ENCODE data around the gene FTO. TPM values are rescaled to one million over a fixed set of nuclear protein-coding genes. Genes with fewer than 3 reads are reported as not detected.

Gene FTO
- total and polyA plus RNA-seq, 4 donors = 12.2 to 145 (median 57.7) TPM

- no peak overlapping the region for H3K4me3 ChIP-seq
- H3K27me3 ChIP-seq (ENCODE audit: control insufficient read depth in 3 of 3, insufficient read depth in 3 of 3, low read length in 2 of 3) = no peaks in the 10 kb centered on the region
- no peaks in the 10 kb centered on the region for H3K9me3 ChIP-seq (ENCODE audit: control insufficient read depth in 4 of 4, insufficient read depth in 3 of 4, low read length in 3 of 4)
- no peak overlapping the region for H3K9ac ChIP-seq (ENCODE audit: insufficient read depth in 1 of 2, low read length in 2 of 2)
- no peak for TF ChIP-seq CTCF (IDR thresholded peaks at IDR 0.05; ENCODE audit: control extremely low read depth, extremely low read depth)
- no peak overlapping the region for H3K27ac ChIP-seq (ENCODE audit: low read depth in 1 of 2, low read length in 1 of 2)
- 32 to 37% methylated on average over 3 of the region's 3 CpGs for WGBS, 2 donors
- H3K4me1 ChIP-seq (ENCODE audit: control insufficient read depth in 5 of 5, insufficient read depth in 5 of 5, low read length in 5 of 5) = peaks cover 0 to 30% (median 0%) of the 10 kb centered on the region in 5 donors
- ATAC-seq (ENCODE audit: insufficient read depth, low FRiP score) (no peak), DNase-seq (no peak)
- no peaks in the 10 kb centered on the region for H3K36me3 ChIP-seq (ENCODE audit: control insufficient read depth in 4 of 4, insufficient read depth in 4 of 4, low read length in 4 of 4)
Measured at GRCh38 chr16:53744449-53744848, 40.5 kb downstream of the FTO start.

GRCh38 chr16:53745086-53745485 lies 41.1 kb downstream of the FTO start:
- Histone ChIP-seq H3K4me1 (ENCODE audit: control insufficient read depth in 5 of 5, insufficient read depth in 5 of 5, low read length in 5 of 5) (peaks cover 0 to 30% (median 0%) of the 10 kb centered on the region in 5 donors), H3K9ac (ENCODE audit: insufficient read depth in 1 of 2, low read length in 2 of 2) (no peak overlapping the region), H3K27me3 (ENCODE audit: control insufficient read depth in 3 of 3, insufficient read depth in 3 of 3, low read length in 2 of 3) (no peaks in the 10 kb centered on the region), H3K9me3 (ENCODE audit: control insufficient read depth in 4 of 4, insufficient read depth in 3 of 4, low read length in 3 of 4) (no peaks in the 10 kb centered on the region), H3K36me3 (ENCODE audit: control insufficient read depth in 4 of 4, insufficient read depth in 4 of 4, low read length in 4 of 4) (no peaks in the 10 kb centered on the region), H3K4me3 (no peak overlapping the region), H3K27ac (ENCODE audit: low read depth in 1 of 2, low read length in 1 of 2) (no peak overlapping the region)
- ATAC-seq (ENCODE audit: insufficient read depth, low FRiP score) (no peak), DNase-seq (no peak)
- TF ChIP-seq CTCF (IDR thresholded peaks at IDR 0.05; ENCODE audit: control extremely low read depth, extremely low read depth) = no peak
- WGBS, 2 donors = 45 to 52% methylated on average over 3 of the region's 3 CpGs

GRCh38 chr16:53745753-53746266 lies 41.9 kb downstream of the FTO start:
- Histone ChIP-seq H3K9ac (ENCODE audit: insufficient read depth in 1 of 2, low read length in 2 of 2) (no peak overlapping the region), H3K4me3 (no peak overlapping the region), H3K4me1 (ENCODE audit: control insufficient read depth in 5 of 5, insufficient read depth in 5 of 5, low read length in 5 of 5) (peaks cover 0 to 27% (median 0%) of the 10 kb centered on the region in 5 donors), H3K9me3 (ENCODE audit: control insufficient read depth in 4 of 4, insufficient read depth in 3 of 4, low read length in 3 of 4) (no peaks in the 10 kb centered on the region), H3K27ac (ENCODE audit: low read depth in 1 of 2, low read length in 1 of 2) (no peak overlapping the region), H3K36me3 (ENCODE audit: control insufficient read depth in 4 of 4, insufficient read depth in 4 of 4, low read length in 4 of 4) (no peaks in the 10 kb centered on the region), H3K27me3 (ENCODE audit: control insufficient read depth in 3 of 3, insufficient read depth in 3 of 3, low read length in 2 of 3) (no peaks in the 10 kb centered on the region)
- WGBS, 2 donors = 75 to 91% methylated on average over 4 of the region's 4 CpGs
- ATAC-seq (ENCODE audit: insufficient read depth, low FRiP score) (no peak), DNase-seq (no peak)
- TF ChIP-seq CTCF (IDR thresholded peaks at IDR 0.05; ENCODE audit: control extremely low read depth, extremely low read depth) = no peak

DNA sequence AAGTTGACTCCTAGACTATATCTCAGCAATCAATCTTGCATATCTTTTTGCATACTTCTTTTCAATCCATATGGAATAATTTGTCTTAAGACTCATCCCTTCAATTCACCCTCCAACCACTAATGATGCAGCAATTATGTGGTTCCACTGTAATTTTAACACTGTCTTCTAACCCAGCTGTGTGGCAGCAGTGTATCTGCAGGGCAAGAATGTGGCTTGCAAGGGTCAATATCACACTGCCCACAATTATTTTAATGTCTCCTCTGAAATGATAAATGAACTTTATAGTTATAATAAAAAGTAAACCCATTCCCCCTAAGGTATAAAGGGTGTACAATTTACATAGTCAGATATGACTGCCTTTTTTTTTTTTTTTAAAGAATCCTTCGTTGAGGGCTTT lies 48.6 kb downstream of the FTO start:
- no peak overlapping the region for H3K4me3 ChIP-seq
- ATAC-seq (ENCODE audit: insufficient read depth, low FRiP score) (no peak), DNase-seq (no peak)
- no peak overlapping the region for H3K9ac ChIP-seq (ENCODE audit: insufficient read depth in 1 of 2, low read length in 2 of 2)
- no peak overlapping the region for H3K27ac ChIP-seq (ENCODE audit: low read depth in 1 of 2, low read length in 1 of 2)
- H3K27me3 ChIP-seq (ENCODE audit: control insufficient read depth in 3 of 3, insufficient read depth in 3 of 3, low read length in 2 of 3) = no peaks in the 10 kb centered on the region
- no peaks in the 10 kb centered on the region for H3K36me3 ChIP-seq (ENCODE audit: control insufficient read depth in 4 of 4, insufficient read depth in 4 of 4, low read length in 4 of 4)
- H3K4me1 ChIP-seq (ENCODE audit: control insufficient read depth in 5 of 5, insufficient read depth in 5 of 5, low read length in 5 of 5) = peaks cover 8 to 31% (median 15%) of the 10 kb centered on the region in 5 donors
- 71 to 84% methylated on average over 1 of the region's 1 CpG for WGBS, 2 donors
- TF ChIP-seq CTCF (IDR thresholded peaks at IDR 0.05; ENCODE audit: control extremely low read depth, extremely low read depth) = no peak
- no peaks in the 10 kb centered on the region for H3K9me3 ChIP-seq (ENCODE audit: control insufficient read depth in 4 of 4, insufficient read depth in 3 of 4, low read length in 3 of 4)
